HL-60 (cell line): ENCODE data around the gene KRT77.

Source experiments
- DNase-seq, 2 experiments: peaks; one replicate each; pipeline ENCODE4 v3.0.0-alpha.2; 2010 to 2020; ENCODE audit warnings: low read depth in 1 of 2, low spot score in 1 of 2
- H3K27ac ChIP-seq: fragments of 250-450 bp; sonication (Bioruptor Pico); replicated peaks from 2 replicates; pipeline ENCODE4 v1.5.1; 2020; ENCODE audit warnings: mild to moderate bottlenecking, moderate library complexity
- H3K27me3 ChIP-seq: fragments of 250-450 bp; sonication (Bioruptor Pico); 2 replicates; pipeline ENCODE4 v1.5.1; 2021; ENCODE audit warnings: mild to moderate bottlenecking, moderate library complexity; ENCODE audit not compliant: insufficient read depth, poor library complexity, severe bottlenecking
- H3K4me3 ChIP-seq: replicated peaks from 2 replicates; pipeline ENCODE4 v1.5.1; 2011; ENCODE audit warnings: mild to moderate bottlenecking, control low read depth, low read length; ENCODE audit not compliant: insufficient read depth
- GABPA ChIP-seq: IDR thresholded peaks from 2 replicates; pipeline ENCODE4 v1.6.1; 2012; ENCODE audit warnings: low read depth
- POLR2AphosphoS5 ChIP-seq: IDR thresholded peaks from 2 replicates; pipeline ENCODE4 v1.6.1; 2012; ENCODE audit warnings: low read depth
- SPI1 ChIP-seq: IDR thresholded peaks from 2 replicates; pipeline ENCODE4 v1.6.1; 2012; ENCODE audit warnings: low read depth, mild to moderate bottlenecking, borderline replicate concordance
- TF ChIP-seq, protein P1 (sequence below): IDR thresholded peaks from one replicate; pipeline ENCODE4 v1.5.1; 2011; ENCODE audit warnings: low read length, control low read depth, inconsistent platforms; ENCODE audit not compliant: insufficient read depth
- TF ChIP-seq, protein P2 (sequence below): IDR thresholded peaks from 2 replicates; pipeline ENCODE4 v1.6.1; 2012; ENCODE audit warnings: low read depth; ENCODE audit not compliant: insufficient replicate concordance

KRT77 gene

DNA sequence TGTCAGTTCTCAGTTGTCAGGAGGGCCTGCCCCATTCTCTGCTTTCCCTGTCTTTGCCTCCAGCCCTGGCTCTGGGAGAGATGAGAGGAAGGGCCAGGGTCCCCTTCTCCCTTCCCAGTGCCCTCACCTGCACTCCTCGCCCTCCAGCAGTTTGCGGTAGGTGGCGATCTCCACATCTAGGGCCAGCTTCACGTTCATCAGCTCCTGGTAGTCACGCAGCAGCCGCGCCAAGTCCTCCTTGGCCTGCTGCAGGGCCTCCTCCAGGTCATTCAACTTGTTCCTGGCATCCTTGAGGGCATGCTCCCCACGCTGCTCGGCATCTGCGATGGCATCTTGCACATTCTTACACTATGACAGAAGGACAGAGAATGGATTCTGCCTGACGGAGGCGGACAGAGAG is 56.7 kb downstream of the KRT77 start:
- Histone ChIP-seq H3K27ac (no peak overlapping the region), H3K4me3 (no peak overlapping the region), H3K27me3 (no peaks in the 10 kb centered on the region)
- DNase-seq: no peak
- no peak for TF ChIP-seq SPI1

DNA sequence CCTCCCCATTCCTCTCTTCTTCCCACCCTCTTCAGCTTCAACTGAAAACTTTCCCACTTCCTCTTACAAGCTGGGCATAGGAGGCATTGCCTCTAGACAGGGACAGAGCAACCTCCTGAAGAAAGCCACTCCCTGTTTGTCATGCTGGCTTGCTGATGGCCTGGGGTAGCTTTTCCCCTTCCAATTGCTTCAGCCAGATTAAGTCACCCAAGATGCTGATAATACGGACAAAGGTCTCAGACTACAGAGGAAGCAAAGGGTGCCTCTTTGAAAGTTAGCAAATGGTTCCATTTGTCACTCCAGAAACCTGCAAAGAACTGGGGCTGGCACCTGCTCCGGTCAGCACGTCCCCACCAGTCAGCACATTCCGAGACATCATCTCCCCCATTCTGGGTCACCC is 57.3 kb downstream of the KRT77 start:
- TF ChIP-seq SPI1: peak; percentile 86
- TF ChIP-seq GABPA: no peak
- TF ChIP-seq, protein P1, sequence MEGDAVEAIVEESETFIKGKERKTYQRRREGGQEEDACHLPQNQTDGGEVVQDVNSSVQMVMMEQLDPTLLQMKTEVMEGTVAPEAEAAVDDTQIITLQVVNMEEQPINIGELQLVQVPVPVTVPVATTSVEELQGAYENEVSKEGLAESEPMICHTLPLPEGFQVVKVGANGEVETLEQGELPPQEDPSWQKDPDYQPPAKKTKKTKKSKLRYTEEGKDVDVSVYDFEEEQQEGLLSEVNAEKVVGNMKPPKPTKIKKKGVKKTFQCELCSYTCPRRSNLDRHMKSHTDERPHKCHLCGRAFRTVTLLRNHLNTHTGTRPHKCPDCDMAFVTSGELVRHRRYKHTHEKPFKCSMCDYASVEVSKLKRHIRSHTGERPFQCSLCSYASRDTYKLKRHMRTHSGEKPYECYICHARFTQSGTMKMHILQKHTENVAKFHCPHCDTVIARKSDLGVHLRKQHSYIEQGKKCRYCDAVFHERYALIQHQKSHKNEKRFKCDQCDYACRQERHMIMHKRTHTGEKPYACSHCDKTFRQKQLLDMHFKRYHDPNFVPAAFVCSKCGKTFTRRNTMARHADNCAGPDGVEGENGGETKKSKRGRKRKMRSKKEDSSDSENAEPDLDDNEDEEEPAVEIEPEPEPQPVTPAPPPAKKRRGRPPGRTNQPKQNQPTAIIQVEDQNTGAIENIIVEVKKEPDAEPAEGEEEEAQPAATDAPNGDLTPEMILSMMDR: no peak
- no peak for TF ChIP-seq POLR2AphosphoS5
- TF ChIP-seq, protein P2, sequence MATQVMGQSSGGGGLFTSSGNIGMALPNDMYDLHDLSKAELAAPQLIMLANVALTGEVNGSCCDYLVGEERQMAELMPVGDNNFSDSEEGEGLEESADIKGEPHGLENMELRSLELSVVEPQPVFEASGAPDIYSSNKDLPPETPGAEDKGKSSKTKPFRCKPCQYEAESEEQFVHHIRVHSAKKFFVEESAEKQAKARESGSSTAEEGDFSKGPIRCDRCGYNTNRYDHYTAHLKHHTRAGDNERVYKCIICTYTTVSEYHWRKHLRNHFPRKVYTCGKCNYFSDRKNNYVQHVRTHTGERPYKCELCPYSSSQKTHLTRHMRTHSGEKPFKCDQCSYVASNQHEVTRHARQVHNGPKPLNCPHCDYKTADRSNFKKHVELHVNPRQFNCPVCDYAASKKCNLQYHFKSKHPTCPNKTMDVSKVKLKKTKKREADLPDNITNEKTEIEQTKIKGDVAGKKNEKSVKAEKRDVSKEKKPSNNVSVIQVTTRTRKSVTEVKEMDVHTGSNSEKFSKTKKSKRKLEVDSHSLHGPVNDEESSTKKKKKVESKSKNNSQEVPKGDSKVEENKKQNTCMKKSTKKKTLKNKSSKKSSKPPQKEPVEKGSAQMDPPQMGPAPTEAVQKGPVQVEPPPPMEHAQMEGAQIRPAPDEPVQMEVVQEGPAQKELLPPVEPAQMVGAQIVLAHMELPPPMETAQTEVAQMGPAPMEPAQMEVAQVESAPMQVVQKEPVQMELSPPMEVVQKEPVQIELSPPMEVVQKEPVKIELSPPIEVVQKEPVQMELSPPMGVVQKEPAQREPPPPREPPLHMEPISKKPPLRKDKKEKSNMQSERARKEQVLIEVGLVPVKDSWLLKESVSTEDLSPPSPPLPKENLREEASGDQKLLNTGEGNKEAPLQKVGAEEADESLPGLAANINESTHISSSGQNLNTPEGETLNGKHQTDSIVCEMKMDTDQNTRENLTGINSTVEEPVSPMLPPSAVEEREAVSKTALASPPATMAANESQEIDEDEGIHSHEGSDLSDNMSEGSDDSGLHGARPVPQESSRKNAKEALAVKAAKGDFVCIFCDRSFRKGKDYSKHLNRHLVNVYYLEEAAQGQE: no peak
- Histone ChIP-seq H3K4me3 (no peak overlapping the region), H3K27ac (no peak overlapping the region), H3K27me3 (no peaks in the 10 kb centered on the region)
- no peak for DNase-seq

DNA sequence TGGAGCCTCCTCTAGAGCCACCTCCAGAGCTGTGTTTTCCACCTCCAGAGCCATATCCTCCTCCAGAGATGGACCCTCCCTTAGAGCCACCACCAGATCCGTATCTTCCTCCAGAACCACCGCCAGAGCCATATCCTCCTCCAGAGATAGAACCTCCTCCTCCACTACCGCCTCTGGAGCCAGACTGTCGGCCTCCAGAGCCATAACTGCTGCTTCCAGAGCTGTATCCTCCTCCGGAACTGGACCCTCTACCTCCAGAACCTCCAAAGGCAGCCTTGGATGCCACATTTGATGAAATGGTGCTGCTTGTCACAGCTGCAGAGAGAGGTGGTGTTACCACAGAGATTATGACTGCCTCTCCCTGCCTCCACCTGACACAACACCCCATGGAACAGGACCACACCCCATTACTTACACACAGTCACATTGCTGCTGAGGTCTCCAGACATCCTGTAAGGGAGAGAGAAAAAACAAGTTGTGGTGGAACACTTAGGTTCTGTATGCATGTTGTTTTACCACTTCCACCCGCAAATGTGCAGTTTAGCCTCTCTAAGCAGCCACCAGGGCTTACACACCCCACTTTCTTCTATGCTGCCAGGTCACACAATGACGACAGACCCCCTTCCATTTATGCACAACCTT is 58.1 kb downstream of the KRT77 start:
- no peak overlapping the region for H3K4me3 ChIP-seq
- DNase-seq: no peak
- no peaks in the 10 kb centered on the region for H3K27me3 ChIP-seq
- TF ChIP-seq, protein P1: no peak
- TF ChIP-seq SPI1 (no peak), POLR2AphosphoS5 (no peak), GABPA (no peak)
- TF ChIP-seq, protein P2: no peak
- no peak overlapping the region for H3K27ac ChIP-seq

DNA sequence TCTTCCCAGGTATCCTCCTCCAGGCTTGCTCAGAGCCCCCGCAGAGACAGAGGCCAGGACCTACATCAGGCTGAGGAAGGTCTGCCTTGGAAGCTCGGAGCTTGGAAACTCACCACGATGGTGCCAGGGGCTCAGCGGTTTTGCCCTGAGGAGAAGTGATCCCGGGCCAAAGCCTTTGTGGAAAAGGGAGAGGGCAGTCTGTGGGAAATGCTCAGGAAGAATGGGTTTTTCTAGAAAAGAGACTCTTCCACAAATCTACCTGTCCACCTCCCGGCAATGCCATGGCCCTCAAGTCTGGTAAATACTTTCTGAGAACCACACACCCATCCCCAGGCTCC is 59.3 kb downstream of the KRT77 start:
- no peak overlapping the region for H3K4me3 ChIP-seq
- no peak for DNase-seq
- no peak overlapping the region for H3K27ac ChIP-seq
- H3K27me3 ChIP-seq: no peaks in the 10 kb centered on the region
- TF ChIP-seq GABPA (no peak), POLR2AphosphoS5 (no peak), SPI1 (no peak)
- TF ChIP-seq, protein P2: no peak
- TF ChIP-seq, protein P1: no peak
